Measurements from ENCODE around the gene TARS2.

GRCh38 chr1:150476754-150477153, 10.5 kb upstream of the TARS2 start:
- TF ChIP-seq, protein P1, sequence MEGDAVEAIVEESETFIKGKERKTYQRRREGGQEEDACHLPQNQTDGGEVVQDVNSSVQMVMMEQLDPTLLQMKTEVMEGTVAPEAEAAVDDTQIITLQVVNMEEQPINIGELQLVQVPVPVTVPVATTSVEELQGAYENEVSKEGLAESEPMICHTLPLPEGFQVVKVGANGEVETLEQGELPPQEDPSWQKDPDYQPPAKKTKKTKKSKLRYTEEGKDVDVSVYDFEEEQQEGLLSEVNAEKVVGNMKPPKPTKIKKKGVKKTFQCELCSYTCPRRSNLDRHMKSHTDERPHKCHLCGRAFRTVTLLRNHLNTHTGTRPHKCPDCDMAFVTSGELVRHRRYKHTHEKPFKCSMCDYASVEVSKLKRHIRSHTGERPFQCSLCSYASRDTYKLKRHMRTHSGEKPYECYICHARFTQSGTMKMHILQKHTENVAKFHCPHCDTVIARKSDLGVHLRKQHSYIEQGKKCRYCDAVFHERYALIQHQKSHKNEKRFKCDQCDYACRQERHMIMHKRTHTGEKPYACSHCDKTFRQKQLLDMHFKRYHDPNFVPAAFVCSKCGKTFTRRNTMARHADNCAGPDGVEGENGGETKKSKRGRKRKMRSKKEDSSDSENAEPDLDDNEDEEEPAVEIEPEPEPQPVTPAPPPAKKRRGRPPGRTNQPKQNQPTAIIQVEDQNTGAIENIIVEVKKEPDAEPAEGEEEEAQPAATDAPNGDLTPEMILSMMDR (IDR thresholded peaks at IDR 0.05) = no peak
- no peak for TF ChIP-seq POLR2A (IDR thresholded peaks at IDR 0.05; ENCODE audit: low read depth)
- no peak for TF ChIP-seq EP300 (IDR thresholded peaks at IDR 0.05)

Measured in esophagus muscularis mucosa (tissue), 4 donors.